Panc1 (cell line): ENCODE data around the gene AURKAIP1. TPM values are rescaled to one million over a fixed set of nuclear protein-coding genes. Genes with fewer than 3 reads are reported as not detected.
A peak's percentile ranks its signal among the peaks of the same experiment; 100 is the strongest.

Source experiments
- ATAC-seq: fragments of 200-7000 bp; cut with Tn5 transposase; 2 replicates; pipeline ENCODE4 v1.9.1; 2020; ENCODE audit warnings: mild to moderate bottlenecking, moderate library complexity
- BruUV-seq: library from RNA; stranded (reverse); fragments of 400-500 nt; replicated peaks from 2 replicates; lab custom pipeline; 2021; lab: Mats Ljungman, UMichigan
- CTCF ChIA-PET: fragments of 300-600 bp; sonication (Branson Sonifier 250); formaldehyde crosslinking; loops from one replicate; lab custom pipeline; 2022; ENCODE audit warnings: antibody characterized with exemption; lab: Charles Lee
- POLR2A ChIA-PET: fragments of 300-600 bp; sonication (Branson Sonifier 250); formaldehyde crosslinking; loops from one replicate; lab custom pipeline; 2022; ENCODE audit warnings: antibody characterized with exemption; lab: Charles Lee
- DNase-seq: peaks from one replicate; pipeline ENCODE4 v3.0.0-alpha.2; 2010; ENCODE audit warnings: low read depth, low spot score
- H3K27ac ChIP-seq: 2 replicates; pipeline ENCODE4 v1.5.1; 2011; ENCODE audit warnings: mild to moderate bottlenecking, low read length, inconsistent platforms
- H3K27me3 ChIP-seq: fragments of 200-500 bp; sonication (Bioruptor generic); 2 replicates; pipeline ENCODE4 v1.6.0; 2014; ENCODE audit warnings: low read length, inconsistent platforms; ENCODE audit not compliant: control insufficient read depth, insufficient read depth
- H3K36me3 ChIP-seq: fragments of 200-500 bp; sonication (Bioruptor generic); 2 replicates; pipeline ENCODE4 v1.5.1; 2014; ENCODE audit warnings: inconsistent platforms, mild to moderate bottlenecking, low read length, moderate library complexity; ENCODE audit not compliant: control insufficient read depth, insufficient read depth
- H3K4me1 ChIP-seq: 2 replicates; pipeline ENCODE4 v1.5.1; 2011; ENCODE audit warnings: inconsistent platforms, mild to moderate bottlenecking, low read length, moderate library complexity; ENCODE audit not compliant: control insufficient read depth, insufficient read depth
- H3K4me3 ChIP-seq, 2 experiments: 2 replicates each; pipeline ENCODE4 v1.5.1; 2011 to 2012; ENCODE audit warnings: low read depth in 2 of 2, low read length in 2 of 2, mild to moderate bottlenecking in 2 of 2, inconsistent platforms in 1 of 2, moderate library complexity in 1 of 2
- H3K9me3 ChIP-seq: fragments of 200-500 bp; sonication (Bioruptor generic); 2 replicates; pipeline ENCODE4 v1.5.1; 2014; ENCODE audit warnings: low read depth, mild to moderate bottlenecking, inconsistent platforms, low read length, moderate library complexity; ENCODE audit not compliant: control insufficient read depth, insufficient read depth
- CTCF ChIP-seq: fragments of 450-650 bp; IDR thresholded peaks from 2 replicates; pipeline ENCODE4 v1.5.1; 2017; ENCODE audit warnings: mild to moderate bottlenecking
- POLR2AphosphoS5 ChIP-seq: IDR thresholded peaks from 2 replicates; pipeline ENCODE4 v1.6.1; 2012; ENCODE audit warnings: mild to moderate bottlenecking, low read depth, low read length, moderate library complexity
- REST ChIP-seq, 2 experiments: IDR thresholded peaks; 2 replicates each; pipeline ENCODE4 v1.6.1; 2011 to 2012; ENCODE audit warnings: low read depth in 2 of 2, control low read depth in 1 of 2, low read length in 1 of 2, mild to moderate bottlenecking in 1 of 2, moderate library complexity in 1 of 2; ENCODE audit not compliant: insufficient read depth in 1 of 2
- SIN3A ChIP-seq: IDR thresholded peaks from 2 replicates; pipeline ENCODE4 v1.6.1; 2012; ENCODE audit warnings: low read depth, mild to moderate bottlenecking, low read length, moderate library complexity, borderline replicate concordance; ENCODE audit not compliant: insufficient read depth
- TCF7L2 ChIP-seq: IDR thresholded peaks from 2 replicates; pipeline ENCODE4 v1.6.1; 2011; ENCODE audit warnings: mild to moderate bottlenecking, low read depth, low read length, inconsistent platforms
- in situ Hi-C: cut with HindIII; loops from 2 replicates; pipeline ENCODE4 v1.10.0; 2016; ENCODE audit warnings: low sequenced_read_pairs, low pct_unique_long_range_greater_than_20kb
- intact Hi-C: fragments of 100-400 bp; cut with micrococcal nuclease; formaldehyde crosslinking; loops from one replicate; pipeline ENCODE4 v1.10.0; 2022; ENCODE audit not compliant: unreplicated experiment
- total RNA-seq: library from RNA; stranded (reverse); gene quantifications from one replicate; pipeline ENCODE4 v1.2.1, GENCODE V29; 2021; ENCODE audit not compliant: unreplicated experiment

Gene AURKAIP1
- total RNA-seq, 1 experiment from 2014 or later, result 335 TPM

GRCh38 chr1:1364266-1364665, 10.7 kb downstream of the AURKAIP1 start:
- TF ChIP-seq SIN3A, result no peak
- TF ChIP-seq POLR2AphosphoS5, result no peak
- no peak for TF ChIP-seq CTCF
- no peak for TF ChIP-seq TCF7L2
- no peak for TF ChIP-seq REST (IDR thresholded peaks at IDR 0.05; ENCODE audit: insufficient read depth in 1 of 2, low read depth in 2 of 2, low read length in 1 of 2)
- Histone ChIP-seq H3K4me1 (peaks cover 30% of the 10 kb centered on the region), H3K27me3 (no peaks in the 10 kb centered on the region), H3K4me3 (no peak overlapping the region), H3K9me3 (no peaks in the 10 kb centered on the region), H3K36me3 (no peaks in the 10 kb centered on the region), H3K27ac (no peak overlapping the region)
- POLR2A ChIA-PET, result no interaction called here
- in situ Hi-C loops (no loop called here), intact Hi-C loops (no loop called here)
- DNase-seq (no peak), ATAC-seq (no peak)
- BruUV-seq, result no TSS peak
- CTCF ChIA-PET, result no interaction called here

GRCh38 chr1:1361982-1362423, 13.0 kb downstream of the AURKAIP1 start:
- no peak for TF ChIP-seq REST (IDR thresholded peaks at IDR 0.05; ENCODE audit: insufficient read depth in 1 of 2, low read depth in 2 of 2, low read length in 1 of 2)
- no peak for TF ChIP-seq TCF7L2
- TF ChIP-seq SIN3A, result no peak
- TF ChIP-seq CTCF, result no peak
- TF ChIP-seq POLR2AphosphoS5, result no peak
- no peak overlapping the region for H3K4me3 ChIP-seq
- ATAC-seq, result peak; percentile 19; the same call in 1 of the 2 replicates
- H3K4me1 ChIP-seq, result peaks cover 52% of the 10 kb centered on the region
- intact Hi-C loops, result no loop called here
- H3K36me3 ChIP-seq, result no peaks in the 10 kb centered on the region
- H3K27ac ChIP-seq, result peak overlapping the region; percentile 93
- no peaks in the 10 kb centered on the region for H3K9me3 ChIP-seq
- POLR2A ChIA-PET, result no interaction called here
- no peak for DNase-seq
- in situ Hi-C loops, result no loop called here
- BruUV-seq, result no TSS peak
- CTCF ChIA-PET, result no interaction called here
- no peaks in the 10 kb centered on the region for H3K27me3 ChIP-seq
